D721Med (cell line): ENCODE data around the gene KLF14.
A peak's percentile ranks its signal among the peaks of the same experiment; 100 is the strongest.
"Not testable (repeated sequence)": the region's sequence is repeated elsewhere in the genome, so short reads cannot be mapped to it uniquely, and the experiment has no call there.

Experiments
- DNase-seq: peaks from one replicate; pipeline ENCODE4 v3.0.0; 2011; ENCODE audit warnings: low spot score; ENCODE audit not compliant: insufficient read length
- FAIRE-seq: peaks from 2 replicates; lab custom pipeline; 2011; peaks lifted over from hg19 to GRCh38; lab: Jason Lieb, UNC
- CTCF ChIP-seq: IDR thresholded peaks from 2 replicates; pipeline ENCODE4 v1.5.1; 2012; ENCODE audit warnings: mild to moderate bottlenecking, control low read depth; ENCODE audit not compliant: insufficient read depth; ENCODE audit errors: missing control alignments

The KLF14 gene

GRCh38 chr7:130695840-130696239 lies 38.2 kb downstream of the KLF14 start:
- FAIRE-seq (no peak), DNase-seq (no peak)
- TF ChIP-seq CTCF: peak; percentile 51

GRCh38 chr7:130692396-130692795 lies 41.6 kb downstream of the KLF14 start:
- DNase-seq, FAIRE-seq: not testable (repeated sequence)

- FAIRE-seq (no peak), DNase-seq (no peak)
- TF ChIP-seq CTCF: no peak
These were observed 44.3 kb downstream of the KLF14 start for GRCh38 chr7:130689683-130690082.

GRCh38 chr7:130683026-130683425 lies 51.0 kb downstream of the KLF14 start:
- DNase-seq (no peak), FAIRE-seq (no peak)
- no peak for TF ChIP-seq CTCF
